MM.1S (cell line): Measurements from ENCODE around the gene SMU1.
"Not testable (repeated sequence)": the region's sequence is repeated elsewhere in the genome, so short reads cannot be mapped to it uniquely, and the experiment has no call there.

Source experiments
- DNase-seq: peaks from one replicate; pipeline ENCODE4 v3.0.0-alpha.2; 2015
- H2AFZ ChIP-seq: fragments of 300-600 bp; sonication (generic); 2 replicates; pipeline ENCODE4 v1.6.0; 2016; ENCODE audit warnings: antibody characterized with exemption, low read length
- H3F3A ChIP-seq: fragments of 300-600 bp; sonication (generic); 2 replicates; pipeline ENCODE4 v1.6.1; 2016; ENCODE audit warnings: mild to moderate bottlenecking, antibody characterized with exemption, low read length, moderate library complexity, mixed read lengths; ENCODE audit not compliant: insufficient read depth
- H3K27ac ChIP-seq: fragments of 300-600 bp; sonication (generic); 2 replicates; pipeline ENCODE4 v1.5.1; 2016; ENCODE audit warnings: mild to moderate bottlenecking, low read length
- H3K27me3 ChIP-seq: fragments of 300-600 bp; sonication (generic); replicated peaks from 2 replicates; pipeline ENCODE4 v1.6.0; 2016; ENCODE audit warnings: low read length; ENCODE audit not compliant: insufficient read depth
- H3K36me3 ChIP-seq: fragments of 300-600 bp; sonication (generic); replicated peaks from 2 replicates; pipeline ENCODE4 v1.6.1; 2016; ENCODE audit warnings: mild to moderate bottlenecking, low read length, mixed read lengths; ENCODE audit not compliant: insufficient read depth
- H3K4me1 ChIP-seq: fragments of 300-600 bp; sonication (generic); 2 replicates; pipeline ENCODE4 v1.6.1; 2016; ENCODE audit warnings: low read length, mixed read lengths
- H3K4me2 ChIP-seq: fragments of 300-600 bp; sonication (generic); 2 replicates; pipeline ENCODE4 v1.6.0; 2016; ENCODE audit warnings: low read depth, low read length
- H3K4me3 ChIP-seq: fragments of 300-600 bp; sonication (generic); 2 replicates; pipeline ENCODE4 v1.5.1; 2016; ENCODE audit warnings: low read length, mixed read lengths
- H3K79me2 ChIP-seq: fragments of 300-600 bp; sonication (generic); 2 replicates; pipeline ENCODE4 v1.6.1; 2016; ENCODE audit warnings: mixed run types, low read length, mixed read lengths
- H3K9ac ChIP-seq: fragments of 300-600 bp; sonication (generic); 2 replicates; pipeline ENCODE4 v1.6.1; 2016; ENCODE audit warnings: low read length, mixed read lengths
- H3K9me2 ChIP-seq: fragments of 300-600 bp; sonication (generic); replicated peaks from 2 replicates; pipeline ENCODE4 v1.6.1; 2016; ENCODE audit warnings: mild to moderate bottlenecking, low read length, mixed read lengths; ENCODE audit not compliant: insufficient read depth
- H3K9me3 ChIP-seq: fragments of 300-600 bp; sonication (generic); replicated peaks from 2 replicates; pipeline ENCODE4 v1.6.1; 2016; ENCODE audit warnings: mild to moderate bottlenecking, low read length, mixed read lengths; ENCODE audit not compliant: insufficient read depth
- H4K20me1 ChIP-seq: fragments of 300-600 bp; sonication (generic); 2 replicates; pipeline ENCODE4 v1.6.1; 2016; ENCODE audit warnings: mild to moderate bottlenecking, low read length, moderate library complexity, mixed read lengths; ENCODE audit not compliant: insufficient read depth
- EZH2 ChIP-seq: fragments of 300-600 bp; sonication (generic); optimal IDR thresholded peaks from 2 replicates; pipeline ENCODE3; 2017; ENCODE audit warnings: low read depth, mild to moderate bottlenecking, antibody characterized with exemption, low read length, mixed read lengths
- EZH2phosphoT487 ChIP-seq: fragments of 300-600 bp; sonication (generic); IDR thresholded peaks from 2 replicates; pipeline ENCODE4 v1.6.1; 2018; ENCODE audit warnings: antibody characterized with exemption, low read length
- TF ChIP-seq, protein P1 (sequence below): fragments of 300-600 bp; sonication (generic); IDR thresholded peaks from 2 replicates; pipeline ENCODE4 v1.5.1; 2016; ENCODE audit warnings: antibody characterized with exemption, low read length, mixed read lengths

SMU1 gene

DNA sequence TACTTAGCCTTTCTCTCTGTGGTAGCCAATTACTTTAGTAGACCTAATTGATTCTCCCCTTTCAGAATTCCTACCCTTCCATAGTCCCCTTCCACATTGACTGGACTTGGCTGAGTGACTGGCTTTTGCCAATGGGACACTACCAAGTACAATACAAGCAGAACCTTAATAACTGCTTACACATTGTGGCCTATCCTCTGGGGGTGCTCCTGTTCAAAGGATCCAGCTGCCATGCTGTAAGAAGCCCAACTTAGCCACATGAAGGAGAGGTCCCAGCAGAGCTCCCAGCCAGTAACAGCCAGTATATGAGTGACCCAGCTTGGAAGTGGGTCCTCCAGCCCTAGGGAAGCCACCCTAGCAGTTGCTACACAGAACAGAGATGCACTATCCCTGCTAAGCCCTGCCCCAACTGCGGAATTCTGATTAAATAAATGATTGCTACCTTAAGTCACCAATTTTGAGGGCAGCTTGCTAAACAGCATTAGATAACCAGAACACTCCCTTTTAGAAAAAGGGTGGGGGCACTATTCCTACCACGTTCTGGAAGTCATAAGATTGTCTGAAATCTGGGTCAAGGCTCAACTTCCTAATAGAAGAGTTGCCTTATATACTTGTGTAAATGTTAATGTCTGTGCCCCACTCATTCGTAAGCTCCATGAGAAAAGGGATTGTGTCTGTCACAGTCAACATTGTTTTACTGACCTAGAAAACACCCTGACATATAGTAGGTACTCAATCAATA is 64.0 kb downstream of the SMU1 start:
- TF ChIP-seq EZH2, result no peak
- TF ChIP-seq, protein P1, sequence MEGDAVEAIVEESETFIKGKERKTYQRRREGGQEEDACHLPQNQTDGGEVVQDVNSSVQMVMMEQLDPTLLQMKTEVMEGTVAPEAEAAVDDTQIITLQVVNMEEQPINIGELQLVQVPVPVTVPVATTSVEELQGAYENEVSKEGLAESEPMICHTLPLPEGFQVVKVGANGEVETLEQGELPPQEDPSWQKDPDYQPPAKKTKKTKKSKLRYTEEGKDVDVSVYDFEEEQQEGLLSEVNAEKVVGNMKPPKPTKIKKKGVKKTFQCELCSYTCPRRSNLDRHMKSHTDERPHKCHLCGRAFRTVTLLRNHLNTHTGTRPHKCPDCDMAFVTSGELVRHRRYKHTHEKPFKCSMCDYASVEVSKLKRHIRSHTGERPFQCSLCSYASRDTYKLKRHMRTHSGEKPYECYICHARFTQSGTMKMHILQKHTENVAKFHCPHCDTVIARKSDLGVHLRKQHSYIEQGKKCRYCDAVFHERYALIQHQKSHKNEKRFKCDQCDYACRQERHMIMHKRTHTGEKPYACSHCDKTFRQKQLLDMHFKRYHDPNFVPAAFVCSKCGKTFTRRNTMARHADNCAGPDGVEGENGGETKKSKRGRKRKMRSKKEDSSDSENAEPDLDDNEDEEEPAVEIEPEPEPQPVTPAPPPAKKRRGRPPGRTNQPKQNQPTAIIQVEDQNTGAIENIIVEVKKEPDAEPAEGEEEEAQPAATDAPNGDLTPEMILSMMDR, result no peak
- Histone ChIP-seq H2AFZ (no peak overlapping the region), H4K20me1 (no peaks in the 10 kb centered on the region), H3K36me3 (no peaks in the 10 kb centered on the region), H3F3A (no peaks in the 10 kb centered on the region), H3K9me2 (no peaks in the 10 kb centered on the region), H3K27ac (no peak overlapping the region), H3K4me2 (no peak overlapping the region), H3K9ac (no peak overlapping the region), H3K9me3 (no peaks in the 10 kb centered on the region), H3K4me1 (no peaks in the 10 kb centered on the region), H3K27me3 (no peaks in the 10 kb centered on the region), H3K4me3 (no peak overlapping the region), H3K79me2 (no peaks in the 10 kb centered on the region)
- no peak for DNase-seq

DNA sequence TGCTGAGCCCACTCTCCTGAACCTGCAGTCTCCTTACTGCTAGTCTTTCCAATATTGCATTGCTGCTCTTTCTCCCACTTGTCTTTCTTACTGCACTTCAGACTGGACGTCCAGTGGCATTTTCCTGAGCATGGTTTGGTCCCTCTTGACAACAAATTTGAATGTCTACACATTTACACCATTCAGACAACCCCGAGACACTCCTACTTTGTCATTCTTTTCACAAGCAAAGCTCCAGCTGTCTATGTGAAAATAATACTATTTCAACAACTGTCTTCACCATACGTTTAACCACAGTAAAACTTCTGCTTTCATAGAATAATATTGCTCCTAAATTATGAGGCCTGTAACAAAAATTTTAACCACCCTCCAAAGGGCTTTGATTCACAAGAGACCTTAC is 64.6 kb downstream of the SMU1 start:
- Histone ChIP-seq H3K79me2 (no peaks in the 10 kb centered on the region), H3K9ac (no peak overlapping the region), H2AFZ (no peak overlapping the region), H3K4me1 (no peaks in the 10 kb centered on the region), H3K36me3 (no peaks in the 10 kb centered on the region), H3K27ac (no peak overlapping the region), H3K4me2 (no peak overlapping the region), H3K27me3 (no peaks in the 10 kb centered on the region), H3K9me3 (no peaks in the 10 kb centered on the region), H3K9me2 (no peaks in the 10 kb centered on the region), H3F3A (no peaks in the 10 kb centered on the region), H3K4me3 (no peak overlapping the region), H4K20me1 (no peaks in the 10 kb centered on the region)
- DNase-seq, result no peak
- TF ChIP-seq EZH2 (no peak), EZH2phosphoT487 (no peak)
- TF ChIP-seq, protein P1, result no peak

DNA sequence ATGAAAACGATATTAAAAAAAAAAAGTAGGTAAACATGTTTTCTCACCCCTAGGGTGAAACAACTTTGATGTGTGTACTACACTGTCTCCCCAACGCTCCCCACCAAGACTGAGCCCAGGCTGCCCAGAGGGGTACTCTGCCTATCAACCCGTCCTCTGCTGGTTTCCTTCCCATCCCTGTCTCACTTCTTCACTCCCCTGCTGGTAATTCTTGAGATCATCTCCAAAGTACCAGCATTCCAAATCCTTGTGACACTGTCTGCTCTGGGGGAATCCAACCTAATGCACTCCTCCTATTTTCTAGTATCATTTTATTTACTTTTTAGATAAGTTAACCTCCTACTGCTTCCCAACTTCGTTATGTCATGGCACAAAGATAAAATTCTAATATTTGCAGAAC is 68.7 kb downstream of the SMU1 start:
- Histone ChIP-seq H3K27me3 (no peaks in the 10 kb centered on the region), H3K4me3 (no peak overlapping the region), H3K9ac (no peak overlapping the region), H3K4me2 (no peak overlapping the region), H4K20me1 (no peaks in the 10 kb centered on the region), H3K4me1 (no peaks in the 10 kb centered on the region), H3K27ac (no peak overlapping the region), H3K9me2 (no peaks in the 10 kb centered on the region), H3K9me3 (no peaks in the 10 kb centered on the region), H2AFZ (no peak overlapping the region), H3K36me3 (no peaks in the 10 kb centered on the region), H3F3A (no peaks in the 10 kb centered on the region; the same call in 1 of the 2 replicates), H3K79me2 (no peaks in the 10 kb centered on the region)
- TF ChIP-seq EZH2 (no peak), EZH2phosphoT487 (no peak)
- TF ChIP-seq, protein P1, result no peak
- DNase-seq, result no peak

DNA sequence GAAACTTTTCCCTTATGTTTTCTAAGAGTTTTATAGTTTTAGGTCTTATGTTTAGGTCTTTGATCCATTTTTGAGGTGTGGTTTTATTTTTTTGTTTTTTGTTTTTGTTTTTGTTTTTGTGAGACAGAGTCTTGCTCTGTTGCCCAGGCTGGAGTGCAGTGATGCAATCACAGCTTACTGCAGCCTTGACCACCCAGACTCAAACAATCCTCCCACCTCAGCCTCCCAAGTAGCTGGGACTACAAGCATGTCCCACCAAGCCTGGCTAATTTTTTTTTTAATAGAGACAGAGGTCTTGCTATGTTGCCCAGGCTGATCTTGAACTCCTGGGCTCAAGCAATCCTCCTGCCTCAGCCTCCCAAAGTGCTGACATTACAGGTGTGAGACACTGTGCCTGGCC is 71.1 kb downstream of the SMU1 start:
- H3K36me3 ChIP-seq, H3K27ac ChIP-seq, H2AFZ ChIP-seq, DNase-seq, H4K20me1 ChIP-seq, H3K9me2 ChIP-seq, H3K27me3 ChIP-seq, H3K9ac ChIP-seq, H3K9me3 ChIP-seq, H3K4me2 ChIP-seq, H3K79me2 ChIP-seq, H3F3A ChIP-seq, H3K4me1 ChIP-seq, H3K4me3 ChIP-seq: not testable (repeated sequence)

DNA sequence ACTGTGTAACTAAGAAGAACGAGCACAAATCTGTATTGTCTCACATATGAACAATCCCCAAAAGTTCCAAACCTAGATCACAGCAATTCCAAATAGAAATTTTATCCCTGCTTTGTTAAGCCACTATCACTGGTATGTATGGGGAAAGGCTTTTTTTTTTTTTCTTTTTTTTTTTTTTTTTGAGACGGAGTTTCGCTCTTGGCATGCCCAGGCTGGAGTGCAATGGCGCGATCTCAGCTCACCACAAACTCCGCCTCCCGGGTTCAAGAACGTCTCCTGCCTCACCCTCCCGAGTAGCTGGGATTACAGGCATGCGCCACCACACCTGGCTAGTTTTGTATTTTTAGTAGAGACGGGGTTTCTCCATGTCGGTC is 75.8 kb downstream of the SMU1 start:
- Histone ChIP-seq H3K9ac (peak overlapping the region; percentile 95; the same call in 1 of the 2 replicates), H3K79me2 (peaks cover 51% of the 10 kb centered on the region), H3K4me3 (peak overlapping the region; percentile 97), H3K4me2 (peak overlapping the region; percentile 76), H2AFZ (peak overlapping the region; percentile 95; the same call in 1 of the 2 replicates), H3K27ac (peak overlapping the region; percentile 95)
- H3K27me3 ChIP-seq, H3K9me3 ChIP-seq, H3F3A ChIP-seq, H3K36me3 ChIP-seq, H4K20me1 ChIP-seq, H3K4me1 ChIP-seq, H3K9me2 ChIP-seq: not testable (repeated sequence)
- peak; percentile 39 for DNase-seq
